AG10803 (cell line): ENCODE data around the gene RAB27A.
A peak's percentile ranks its signal among the peaks of the same experiment; 100 is the strongest.

ENCODE experiments used
- DNase-seq: peaks from one replicate; pipeline ENCODE4 v3.0.0; 2010; ENCODE audit warnings: low read depth
- H3K4me3 ChIP-seq: 2 replicates; pipeline ENCODE4 v1.5.1; 2011; ENCODE audit warnings: mild to moderate bottlenecking, low read length, control low read depth
- TF ChIP-seq, protein P1 (sequence below): conservative IDR thresholded peaks from 2 replicates; pipeline ENCODE4 v1.5.1; 2011; ENCODE audit warnings: mild to moderate bottlenecking, low read length, control low read depth, inconsistent platforms

The RAB27A gene

GRCh38 chr15:55221090-55222011 is 68.3 kb downstream of the RAB27A start:
- peak; percentile 96 for DNase-seq
- H3K4me3 ChIP-seq = no peak overlapping the region
- TF ChIP-seq, protein P1, sequence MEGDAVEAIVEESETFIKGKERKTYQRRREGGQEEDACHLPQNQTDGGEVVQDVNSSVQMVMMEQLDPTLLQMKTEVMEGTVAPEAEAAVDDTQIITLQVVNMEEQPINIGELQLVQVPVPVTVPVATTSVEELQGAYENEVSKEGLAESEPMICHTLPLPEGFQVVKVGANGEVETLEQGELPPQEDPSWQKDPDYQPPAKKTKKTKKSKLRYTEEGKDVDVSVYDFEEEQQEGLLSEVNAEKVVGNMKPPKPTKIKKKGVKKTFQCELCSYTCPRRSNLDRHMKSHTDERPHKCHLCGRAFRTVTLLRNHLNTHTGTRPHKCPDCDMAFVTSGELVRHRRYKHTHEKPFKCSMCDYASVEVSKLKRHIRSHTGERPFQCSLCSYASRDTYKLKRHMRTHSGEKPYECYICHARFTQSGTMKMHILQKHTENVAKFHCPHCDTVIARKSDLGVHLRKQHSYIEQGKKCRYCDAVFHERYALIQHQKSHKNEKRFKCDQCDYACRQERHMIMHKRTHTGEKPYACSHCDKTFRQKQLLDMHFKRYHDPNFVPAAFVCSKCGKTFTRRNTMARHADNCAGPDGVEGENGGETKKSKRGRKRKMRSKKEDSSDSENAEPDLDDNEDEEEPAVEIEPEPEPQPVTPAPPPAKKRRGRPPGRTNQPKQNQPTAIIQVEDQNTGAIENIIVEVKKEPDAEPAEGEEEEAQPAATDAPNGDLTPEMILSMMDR = no peak

GRCh38 chr15:55220606-55221005 is 69.0 kb downstream of the RAB27A start:
- H3K4me3 ChIP-seq = no peak overlapping the region
- TF ChIP-seq, protein P1 = no peak
- no peak for DNase-seq

GRCh38 chr15:55218056-55218455 is 71.6 kb downstream of the RAB27A start:
- DNase-seq = peak; percentile 54
- TF ChIP-seq, protein P1 = no peak
- H3K4me3 ChIP-seq = no peak overlapping the region

DNA sequence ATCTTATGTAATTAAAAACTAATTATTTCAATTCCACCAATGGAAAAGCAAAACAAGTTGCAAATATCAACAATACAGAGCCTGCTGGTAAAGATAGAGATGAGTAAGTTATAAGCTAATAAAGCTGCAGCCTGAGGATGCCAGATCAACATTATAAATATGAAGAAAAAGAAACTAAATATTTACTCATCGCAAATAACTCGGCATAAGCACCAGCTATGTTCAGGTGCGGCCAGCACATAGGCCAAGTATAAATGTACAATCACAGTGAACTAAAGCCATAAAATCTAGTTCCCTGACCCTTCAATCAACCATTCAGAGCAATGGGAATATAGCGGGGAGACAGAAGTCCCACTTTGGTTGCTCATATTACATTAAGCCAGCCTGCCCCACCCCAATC is 85.1 kb downstream of the RAB27A start:
- no peak for DNase-seq
- no peak overlapping the region for H3K4me3 ChIP-seq
- TF ChIP-seq, protein P1 = no peak

- TF ChIP-seq, protein P1 = no peak
- DNase-seq = no peak
- no peak overlapping the region for H3K4me3 ChIP-seq
Measured at GRCh38 chr15:55202206-55202605, 87.4 kb downstream of the RAB27A start.

DNA sequence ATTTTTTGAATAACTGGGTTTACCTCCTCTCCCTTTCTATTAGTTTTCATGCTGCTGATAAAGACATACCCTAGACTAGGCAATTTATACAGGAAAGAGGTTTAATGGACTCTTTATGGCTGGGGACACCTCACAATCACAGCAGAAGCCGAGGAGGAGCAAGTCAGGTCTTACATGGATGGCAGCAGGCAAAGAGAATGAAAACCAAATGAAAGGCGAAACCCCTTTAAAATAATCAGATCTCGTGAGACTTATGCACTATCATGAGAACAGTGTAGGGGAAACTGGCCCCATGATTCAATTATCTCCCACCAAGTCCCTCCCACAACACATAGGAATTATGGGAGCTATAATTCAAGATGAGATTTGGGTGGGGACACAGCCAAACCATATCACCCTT is 90.9 kb downstream of the RAB27A start:
- H3K4me3 ChIP-seq = no peak overlapping the region
- DNase-seq = no peak
- TF ChIP-seq, protein P1 = no peak

DNA sequence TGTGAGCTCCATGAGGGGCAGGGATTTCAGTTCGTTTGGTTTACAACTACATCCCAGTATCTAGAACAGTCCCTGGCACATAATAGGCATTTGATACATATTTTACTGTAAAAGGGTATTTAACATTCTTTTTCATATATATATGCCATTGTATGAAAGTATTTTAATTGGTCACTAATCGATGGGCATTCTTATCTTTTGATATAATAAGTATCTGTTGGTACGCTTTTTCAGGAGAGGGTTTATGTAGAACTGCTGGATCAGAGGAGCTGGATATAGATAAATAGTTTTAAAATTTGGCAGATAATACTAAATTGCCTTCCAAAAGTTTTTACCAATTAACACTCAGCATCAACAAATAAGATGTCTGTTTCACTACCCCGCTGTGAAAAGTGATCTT is 91.9 kb downstream of the RAB27A start:
- no peak for DNase-seq
- TF ChIP-seq, protein P1 = no peak
- peak overlapping the region; percentile 92 for H3K4me3 ChIP-seq
